HL-60/S4 treated with retinoic acid at 250 ng/mL for 4 days and 3 days (cell line): ENCODE data around the gene WDR77.

ENCODE experiments used
- in situ Hi-C: fragments of 300-500 bp; cut with MboI; formaldehyde crosslinking; loops from 2 replicates; pipeline ENCODE4 v1.7.0; 2022; ENCODE audit warnings: low sequenced_read_pairs

The WDR77 gene

DNA sequence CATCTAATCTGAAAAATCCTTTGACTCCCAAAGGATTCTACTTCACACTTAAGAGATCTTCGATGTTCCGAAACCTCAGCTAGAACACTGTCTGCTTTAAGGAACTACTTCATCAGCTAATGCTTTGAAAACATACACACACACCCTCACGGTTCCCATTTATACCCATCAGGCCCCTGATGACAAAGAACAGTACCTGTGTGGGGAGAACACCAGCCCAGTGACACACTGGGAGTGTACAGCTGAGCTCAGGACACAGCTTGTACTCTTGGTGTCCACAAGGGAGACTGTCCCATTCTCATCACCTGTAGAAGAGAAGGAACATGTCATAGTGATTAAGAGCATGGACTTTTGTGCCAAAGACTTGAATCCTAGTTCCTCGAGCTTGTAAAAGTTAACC lies 6.6 kb downstream of the WDR77 start:
- in situ Hi-C loops: no loop called here

DNA sequence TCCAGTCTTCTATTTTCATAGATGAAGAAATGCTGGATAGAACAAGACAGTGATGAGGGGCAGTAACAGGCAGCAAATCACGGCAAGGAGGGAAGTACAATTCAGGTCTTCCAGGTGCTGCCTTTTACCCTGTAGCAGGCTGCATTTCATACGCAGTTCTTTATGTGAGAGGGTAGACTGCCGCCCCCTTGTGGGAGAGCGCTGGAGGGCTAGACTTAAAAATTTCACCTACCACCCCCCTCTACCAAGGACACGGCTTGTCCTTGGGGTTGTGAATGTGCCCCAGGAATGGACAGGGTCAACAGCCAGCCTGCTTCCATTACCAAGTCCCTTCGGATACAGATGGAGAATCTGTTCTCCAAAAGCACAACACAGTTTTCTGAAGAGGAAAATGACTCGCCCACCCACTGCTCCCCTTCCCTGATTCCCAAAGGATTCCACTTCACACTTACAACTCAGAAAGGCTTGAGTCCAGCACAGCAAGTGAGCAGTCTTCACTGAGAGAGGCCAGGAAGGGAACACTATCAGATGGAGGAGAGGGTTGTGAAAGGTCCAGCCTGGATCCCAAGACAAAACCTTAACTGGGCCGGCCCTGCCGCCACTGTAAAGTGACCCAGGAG lies 7.4 kb downstream of the WDR77 start:
- in situ Hi-C loops: no loop called here

DNA sequence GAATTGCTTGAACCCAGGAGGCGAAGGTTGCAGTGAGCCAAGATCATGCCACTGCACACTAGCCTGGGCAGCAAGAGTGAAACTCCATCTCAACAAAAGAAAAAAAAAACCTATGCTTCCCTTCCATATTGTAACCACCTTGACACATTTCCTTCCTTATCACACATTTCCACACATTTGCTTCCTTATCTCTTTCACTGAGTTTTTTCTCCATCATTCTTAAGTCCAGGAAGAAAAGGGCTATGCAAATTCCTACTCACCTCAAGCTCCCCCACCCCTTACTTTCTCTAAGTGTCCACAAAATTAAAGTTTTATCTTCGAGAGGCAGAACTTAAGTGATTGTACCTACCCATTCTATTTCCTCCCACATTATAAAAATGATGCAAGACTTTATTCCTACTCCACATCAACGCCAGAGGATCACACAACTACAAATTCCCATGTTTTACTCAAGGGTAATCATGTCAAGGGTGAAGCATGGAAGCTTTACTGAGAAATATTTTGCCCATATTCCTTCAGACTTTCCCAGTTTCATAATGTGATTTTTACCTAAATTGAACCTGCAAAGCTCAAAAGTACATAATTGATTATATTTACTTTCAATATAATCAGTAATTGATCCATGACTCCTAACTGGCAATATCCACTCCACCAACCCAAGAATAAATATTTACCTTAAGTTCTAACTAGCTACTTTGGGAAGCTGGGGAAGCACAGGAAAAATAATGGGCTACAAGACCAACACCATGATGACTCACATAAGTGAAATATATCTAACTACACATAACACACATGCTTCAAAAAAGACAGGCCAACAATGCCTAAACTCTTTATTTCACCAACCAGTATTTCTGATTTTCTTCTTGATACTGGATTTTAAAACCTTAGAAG lies 9.3 kb downstream of the WDR77 start:
- in situ Hi-C loops: no loop called here

DNA sequence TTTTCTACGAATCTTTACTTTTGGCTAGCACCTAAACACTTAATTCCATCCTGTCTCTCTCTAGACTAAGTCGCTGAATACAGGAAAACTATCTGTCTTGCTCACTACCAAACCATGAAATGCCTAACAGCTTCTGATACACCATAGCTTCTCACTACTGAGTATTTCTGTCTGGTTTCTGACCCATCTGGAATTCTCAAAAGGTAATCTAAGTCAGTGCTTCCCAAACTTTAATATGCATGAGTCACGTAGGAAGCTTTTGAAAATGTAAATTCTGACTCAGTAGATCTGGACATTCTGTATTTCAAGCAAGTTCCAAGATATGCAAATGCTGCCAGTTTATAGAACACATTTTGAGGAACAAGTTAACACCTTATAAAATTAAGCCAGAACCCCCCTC lies 12.3 kb downstream of the WDR77 start:
- in situ Hi-C loops: no loop called here

DNA sequence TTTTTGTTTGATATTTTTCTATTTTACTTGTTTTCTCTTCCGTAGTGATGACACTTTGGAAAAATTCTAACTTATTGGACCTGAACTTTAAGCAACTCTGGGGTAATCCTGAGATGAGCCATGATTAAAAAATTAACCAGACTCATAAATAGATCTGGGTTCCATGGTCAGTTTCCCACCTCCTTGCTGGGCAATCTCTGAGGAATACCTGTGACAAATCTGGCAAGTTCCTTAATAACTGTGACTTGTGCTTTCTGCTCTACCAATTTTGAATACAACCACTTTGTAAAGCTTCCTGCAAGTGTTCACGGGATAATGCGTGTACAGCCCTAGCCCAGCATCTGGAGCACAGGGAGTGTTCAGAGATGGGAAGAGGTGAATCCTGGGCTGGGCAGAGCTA lies 24.8 kb downstream of the WDR77 start:
- in situ Hi-C loops: no loop called here

DNA sequence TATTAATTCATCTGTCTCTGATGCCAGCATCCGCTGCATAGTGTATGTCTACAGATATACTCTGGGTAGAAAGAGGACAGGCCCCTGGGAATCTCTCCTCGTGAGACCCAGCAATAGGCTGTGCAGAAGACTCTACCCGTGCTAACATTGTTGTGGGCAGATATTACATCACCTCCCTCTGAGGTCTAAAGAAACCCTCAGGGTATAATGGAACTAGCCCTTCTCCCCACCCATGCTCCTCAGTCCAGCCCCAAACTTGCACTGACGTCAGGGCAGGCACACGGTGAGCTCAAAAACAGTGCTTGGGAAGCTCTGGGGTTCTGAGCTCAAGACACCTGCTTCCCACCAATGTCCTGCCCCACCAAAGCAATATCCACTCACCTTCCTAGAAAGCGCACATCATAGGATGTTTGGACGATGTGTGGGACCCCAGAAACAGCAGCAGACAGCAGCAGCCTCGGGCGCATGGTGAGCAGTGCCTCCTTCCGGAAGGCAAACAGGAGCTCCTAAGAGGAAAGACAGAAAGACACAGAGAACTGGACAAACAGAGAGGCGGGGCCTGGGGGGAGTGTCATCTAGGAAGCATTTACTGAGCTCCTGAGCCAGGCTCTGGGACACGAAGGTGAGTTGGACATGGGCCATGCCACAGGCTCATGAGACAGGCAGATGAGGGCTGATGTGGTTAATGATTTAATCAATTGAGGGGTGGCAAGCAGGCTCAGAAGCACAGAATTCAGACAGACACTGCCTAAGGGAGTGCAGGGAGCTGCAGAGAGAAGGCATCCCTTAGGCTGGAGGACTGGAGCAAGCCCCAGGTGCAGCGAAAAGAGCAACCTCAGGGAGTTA lies 26.3 kb downstream of the WDR77 start:
- in situ Hi-C loops: no loop called here

DNA sequence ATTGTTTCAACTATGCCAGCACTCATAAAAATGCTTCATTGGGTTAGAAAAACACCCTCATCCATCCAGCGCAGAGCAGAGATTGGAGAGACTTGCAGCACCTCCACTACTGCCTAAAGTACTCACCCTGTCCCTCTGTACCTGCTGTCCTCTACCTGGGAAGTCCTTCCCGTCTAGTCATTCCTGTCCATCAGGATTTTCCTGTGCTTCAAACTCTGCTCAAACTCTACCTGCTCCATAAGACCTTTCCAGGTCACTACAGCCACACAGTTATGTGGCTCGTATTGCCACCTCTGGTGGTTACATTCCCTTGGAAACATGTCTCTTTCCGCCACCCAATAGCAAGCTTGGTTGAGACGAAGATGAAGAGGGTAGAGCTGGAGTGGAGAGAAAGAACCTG lies 28.7 kb downstream of the WDR77 start:
- in situ Hi-C loops: no loop called here

DNA sequence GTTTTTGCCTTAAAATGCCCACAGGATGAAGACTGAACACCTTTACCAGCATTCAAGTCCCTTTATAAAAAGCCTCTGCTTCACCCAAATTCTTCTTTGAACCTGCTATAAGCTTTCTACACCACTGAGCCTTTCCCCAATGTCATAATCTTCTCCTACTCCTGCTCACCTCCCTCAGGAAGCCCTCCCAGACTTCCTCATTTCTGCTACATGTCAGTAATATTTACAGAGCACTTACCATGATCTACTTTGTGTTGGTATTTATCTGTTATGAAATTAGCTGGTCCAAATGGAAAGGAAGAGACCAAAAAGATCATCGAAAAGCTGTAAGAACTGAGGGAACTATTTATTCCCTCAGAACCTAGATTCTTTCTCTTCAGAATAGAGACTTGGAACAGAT lies 30.0 kb downstream of the WDR77 start:
- in situ Hi-C loops: no loop called here

DNA sequence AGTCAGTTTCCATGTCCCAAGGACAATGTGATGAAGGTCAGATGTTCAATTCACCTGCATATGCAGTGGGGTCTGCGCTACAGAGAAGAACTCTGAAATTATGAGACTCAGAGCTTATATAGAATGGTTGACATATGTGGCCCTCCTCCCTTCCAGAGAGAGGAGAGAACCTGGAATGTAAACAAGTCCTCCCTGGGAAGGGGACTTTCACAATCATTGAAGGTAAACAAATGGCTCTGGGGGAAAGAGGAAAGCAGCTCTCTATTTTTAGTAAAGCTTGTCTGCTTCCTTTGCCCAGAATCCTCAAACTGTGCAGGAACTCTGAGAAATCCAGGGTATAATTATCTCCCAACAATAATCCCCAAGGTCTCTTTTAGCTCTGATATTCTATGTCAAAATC lies 31.3 kb downstream of the WDR77 start:
- in situ Hi-C loops: no loop called here

DNA sequence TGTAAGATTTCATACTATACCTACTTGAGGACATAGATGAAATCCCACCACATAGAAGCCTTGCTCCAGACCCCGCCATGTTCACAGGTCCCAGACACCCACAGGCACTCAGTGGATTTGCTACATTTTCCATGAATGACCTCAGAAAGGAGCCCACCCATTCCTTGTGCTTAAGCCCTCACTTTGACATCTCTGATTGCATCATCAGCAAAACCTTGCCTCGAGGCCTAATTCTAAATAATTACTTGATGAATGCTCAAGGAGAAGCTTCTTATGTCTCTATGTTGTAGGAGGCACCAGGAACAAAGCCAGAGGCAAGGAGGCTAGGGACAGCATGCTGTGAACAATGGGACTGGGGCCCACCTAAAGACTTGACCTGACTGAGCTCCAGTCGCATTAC lies 33.6 kb downstream of the WDR77 start:
- in situ Hi-C loops: no loop called here

DNA sequence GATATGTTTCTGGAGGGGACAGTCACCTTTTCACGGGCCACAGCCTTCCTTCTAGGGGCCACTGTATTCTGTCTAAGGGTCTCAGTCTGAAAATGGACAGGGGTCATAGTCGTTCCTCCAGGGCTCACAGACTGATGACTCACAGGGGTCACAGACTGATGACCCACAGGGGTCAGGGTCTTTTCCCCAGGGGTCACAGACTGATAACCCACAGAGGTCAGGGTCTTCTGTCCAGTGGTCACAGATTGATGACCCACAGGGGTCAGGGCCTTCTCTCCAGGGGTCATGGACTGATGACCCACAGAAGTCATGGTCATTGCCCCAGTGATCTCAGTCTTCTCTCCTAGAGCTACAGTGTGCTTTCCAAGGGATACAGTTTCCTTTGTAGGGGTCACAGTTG lies 34.3 kb downstream of the WDR77 start:
- in situ Hi-C loops: no loop called here

DNA sequence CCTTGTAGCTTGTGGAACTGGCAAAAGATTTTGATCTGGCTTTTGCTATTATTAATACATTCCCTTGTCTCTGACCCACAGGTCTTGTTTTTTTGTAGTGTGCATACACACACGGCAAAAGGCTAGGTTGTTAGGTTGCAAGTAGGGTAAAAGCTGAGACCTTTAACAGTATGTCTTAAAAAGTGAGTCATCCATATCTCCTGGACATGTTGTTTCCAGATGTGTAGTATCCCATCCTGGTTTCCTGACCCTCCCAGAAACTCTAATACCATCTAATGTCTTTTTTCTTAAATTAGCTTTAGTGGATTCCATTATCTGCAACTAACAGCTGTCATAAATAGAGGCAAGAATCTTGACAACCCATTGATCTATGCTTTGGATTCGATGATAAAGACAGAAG lies 36.2 kb downstream of the WDR77 start:
- in situ Hi-C loops: no loop called here

DNA sequence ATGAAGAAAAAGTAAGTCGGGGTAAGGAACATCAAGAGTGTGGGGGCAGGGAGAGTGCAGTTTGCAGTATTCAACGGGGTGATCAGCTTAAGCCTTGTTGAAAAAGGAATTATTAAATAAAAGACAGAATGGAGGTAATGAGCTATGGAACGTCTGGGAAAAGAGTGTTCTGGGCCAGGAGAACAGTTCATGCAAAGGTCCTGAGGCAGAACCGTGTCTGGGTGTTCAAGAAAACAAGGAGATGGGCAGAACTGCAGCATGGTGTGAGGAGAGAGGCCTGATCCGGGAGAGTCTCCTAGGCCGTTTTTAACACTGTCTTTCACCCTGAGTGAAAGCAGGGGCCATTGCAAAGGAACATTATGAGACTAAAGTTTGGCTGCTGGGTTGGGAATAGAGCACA lies 41.8 kb downstream of the WDR77 start:
- in situ Hi-C loops: no loop called here

DNA sequence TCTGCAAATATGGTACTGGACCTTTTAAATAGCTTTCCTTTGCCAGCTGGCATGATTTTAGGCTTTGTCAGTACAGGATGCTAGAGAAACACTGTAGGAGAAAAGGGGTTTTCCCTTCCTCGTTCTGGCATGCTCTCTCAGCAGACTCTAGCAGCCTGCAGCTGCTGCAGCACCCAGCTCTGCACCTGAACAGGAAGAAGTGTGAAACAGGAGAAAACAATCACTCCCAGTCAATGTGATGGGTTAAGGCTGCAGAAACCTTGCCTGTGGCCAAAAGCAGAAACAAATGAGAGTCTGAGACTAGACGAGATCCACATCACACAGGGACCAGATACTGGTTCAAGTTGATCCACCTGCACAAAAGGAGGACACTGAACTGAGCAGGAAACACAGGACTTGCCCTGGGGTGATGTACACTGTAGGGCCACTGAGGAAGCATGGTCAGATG lies 42.7 kb downstream of the WDR77 start:
- in situ Hi-C loops: no loop called here

DNA sequence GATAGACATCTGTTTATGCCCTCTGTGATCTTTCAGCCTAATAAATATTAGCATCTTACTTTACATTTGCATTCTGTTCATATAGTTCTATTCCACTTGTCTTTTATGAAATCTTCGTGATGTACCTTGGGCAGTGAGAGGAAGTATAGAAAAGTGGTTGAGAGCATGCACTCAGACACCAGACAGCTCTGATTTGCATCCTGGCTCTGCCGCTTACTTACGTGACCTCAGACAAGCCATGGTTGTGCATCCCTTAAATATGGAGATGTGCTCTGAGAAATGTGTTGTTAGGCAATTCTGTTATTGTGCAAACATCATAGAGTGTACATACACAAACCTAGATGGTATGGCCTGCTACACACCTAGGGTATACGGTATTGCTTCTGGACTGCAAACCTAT lies 44.5 kb downstream of the WDR77 start:
- in situ Hi-C loops: no loop called here

DNA sequence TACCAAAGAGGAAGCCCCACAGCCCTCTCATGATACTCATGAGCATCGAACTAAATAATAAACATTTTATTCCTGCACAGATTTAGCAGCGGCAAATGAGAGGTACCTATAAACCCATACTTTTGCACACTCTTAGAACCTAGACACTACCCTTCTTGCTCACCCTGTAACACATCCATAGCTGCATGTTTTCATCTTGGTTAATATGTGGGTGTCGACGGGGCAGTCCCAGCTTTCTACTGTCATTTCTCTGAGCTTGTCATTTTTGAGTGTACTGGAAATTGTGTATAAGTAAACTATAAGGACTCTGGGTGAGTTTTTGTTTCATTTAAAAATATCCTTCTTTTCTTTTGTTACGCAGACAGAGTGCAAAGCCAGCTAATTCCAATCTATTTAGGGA lies 47.0 kb downstream of the WDR77 start:
- in situ Hi-C loops: no loop called here

DNA sequence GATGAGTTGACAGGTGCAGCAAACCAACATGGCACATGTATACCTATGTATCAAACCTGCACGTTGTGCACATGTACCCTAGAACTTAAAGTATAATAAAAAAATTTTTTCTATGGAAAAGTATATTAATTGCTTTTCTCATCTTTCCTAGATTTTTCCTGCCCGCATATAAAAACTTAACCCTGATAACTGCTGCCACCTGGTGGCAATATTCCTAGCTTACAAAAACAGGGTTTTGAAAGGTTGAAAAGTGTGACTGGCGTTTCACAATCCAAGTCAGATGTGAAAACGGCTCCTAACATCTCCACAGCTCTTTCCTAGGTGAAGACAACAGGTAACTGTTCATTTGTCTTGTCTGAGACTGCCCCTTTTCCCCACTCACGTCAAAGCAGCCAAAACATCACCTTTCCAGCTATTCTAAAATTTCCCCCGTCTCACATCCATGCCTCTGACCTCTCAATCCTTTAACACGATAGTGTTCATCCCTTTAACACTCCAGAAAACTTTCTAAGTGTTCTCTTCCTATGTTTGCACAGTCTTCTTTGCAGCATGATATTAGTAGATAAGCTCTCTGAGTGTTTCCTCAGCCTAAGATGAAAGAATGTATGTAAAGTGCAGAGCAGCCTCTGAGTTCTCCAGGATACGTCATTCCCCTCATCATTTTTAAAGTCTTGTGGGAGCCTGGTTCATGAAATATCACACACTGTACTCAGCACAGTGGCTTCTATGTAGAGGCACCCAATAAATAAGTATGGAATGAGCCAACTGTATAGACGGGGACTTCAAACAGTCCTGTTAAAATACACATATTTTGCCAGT lies 49.1 kb downstream of the WDR77 start:
- in situ Hi-C loops: no loop called here

DNA sequence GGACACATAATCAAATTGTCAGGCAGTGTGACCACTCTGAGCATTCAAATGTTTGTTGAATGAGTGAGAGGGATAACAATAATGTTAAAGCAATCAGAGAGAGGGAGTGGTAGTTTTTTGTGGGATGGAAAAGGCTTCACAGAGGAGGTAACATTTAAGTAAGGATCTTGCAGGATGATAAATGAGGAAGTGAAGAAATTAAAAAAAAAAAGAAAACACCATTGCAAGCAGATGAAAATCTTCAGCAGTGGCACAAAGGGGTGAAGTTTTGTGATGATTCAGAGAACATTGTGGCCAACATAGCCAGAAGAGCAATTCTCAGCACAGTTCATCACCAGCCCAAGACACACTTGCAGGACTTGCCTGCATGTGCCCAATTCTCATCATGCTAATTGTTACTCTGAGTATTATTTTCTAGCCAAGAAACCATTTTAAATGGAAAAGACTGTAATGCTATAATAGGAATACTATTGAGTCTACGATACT lies 56.6 kb downstream of the WDR77 start:
- in situ Hi-C loops: no loop called here

DNA sequence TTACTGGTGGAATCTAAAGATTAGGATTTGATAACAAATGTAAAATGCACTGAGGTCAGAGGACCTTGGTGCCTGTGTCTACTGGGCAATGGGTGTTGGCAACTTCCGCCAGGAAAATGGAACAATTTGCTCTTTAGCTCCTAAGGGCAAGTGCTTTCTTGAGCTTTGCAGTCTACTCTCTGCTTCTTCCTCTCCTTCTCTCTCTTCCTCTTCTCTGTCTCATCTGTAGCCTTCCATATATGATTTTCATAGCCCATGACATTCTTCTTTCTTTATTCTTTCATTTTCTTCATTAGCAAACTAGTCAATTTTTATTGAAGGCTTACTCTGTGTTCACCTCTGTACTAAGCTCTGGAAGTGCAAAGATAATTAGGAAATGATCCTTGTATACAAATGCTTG lies 57.0 kb downstream of the WDR77 start:
- in situ Hi-C loops: no loop called here
